Fibroblast of peridontal ligament (primary cell): ENCODE measurements around the gene ERGIC1.

Source experiments
- DNase-seq: peaks from one replicate; pipeline ENCODE4 v3.0.0-alpha.2; 2010; ENCODE audit errors: extremely low read depth

The ERGIC1 gene

DNA sequence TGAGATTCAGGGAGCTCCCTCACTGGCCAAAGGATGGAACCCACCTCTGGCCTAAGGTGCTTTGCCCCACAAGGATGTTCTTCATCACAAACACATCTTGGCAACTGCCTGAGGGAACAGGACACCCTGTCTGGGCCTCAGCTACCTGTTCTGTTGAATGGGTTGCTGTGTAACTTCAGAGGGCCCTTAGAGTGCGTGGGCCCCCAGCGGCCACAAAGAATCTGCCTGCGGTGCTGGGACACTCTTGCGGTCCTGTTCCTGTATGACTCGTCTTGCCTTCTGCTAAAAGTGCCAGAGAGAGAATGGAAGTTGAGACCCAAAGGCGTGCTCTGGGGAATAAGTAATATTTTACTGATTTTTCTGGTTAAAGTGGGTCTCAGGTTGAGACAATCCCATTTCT is 111.1 kb downstream of the ERGIC1 start:
- DNase-seq = no peak

DNA sequence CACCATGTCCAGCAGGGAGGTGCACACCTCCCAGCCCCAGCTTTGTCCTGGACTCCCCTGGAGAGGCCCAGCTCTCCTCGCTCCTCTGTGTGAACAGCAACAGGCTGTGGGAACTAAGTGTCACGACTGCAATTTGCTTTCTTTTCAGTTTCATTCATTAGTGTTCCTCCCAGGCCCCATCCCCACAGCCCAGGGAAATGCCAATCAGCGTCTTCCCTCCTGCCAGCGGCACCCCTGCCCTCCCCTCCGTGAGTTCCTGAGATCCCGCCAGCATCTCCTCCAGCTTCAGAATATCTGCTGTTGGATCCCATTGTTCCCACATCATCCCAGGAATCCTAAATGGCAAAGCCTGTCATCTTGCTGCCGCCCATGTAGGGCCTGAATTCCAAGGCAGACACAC is 112.1 kb downstream of the ERGIC1 start:
- DNase-seq = no peak

DNA sequence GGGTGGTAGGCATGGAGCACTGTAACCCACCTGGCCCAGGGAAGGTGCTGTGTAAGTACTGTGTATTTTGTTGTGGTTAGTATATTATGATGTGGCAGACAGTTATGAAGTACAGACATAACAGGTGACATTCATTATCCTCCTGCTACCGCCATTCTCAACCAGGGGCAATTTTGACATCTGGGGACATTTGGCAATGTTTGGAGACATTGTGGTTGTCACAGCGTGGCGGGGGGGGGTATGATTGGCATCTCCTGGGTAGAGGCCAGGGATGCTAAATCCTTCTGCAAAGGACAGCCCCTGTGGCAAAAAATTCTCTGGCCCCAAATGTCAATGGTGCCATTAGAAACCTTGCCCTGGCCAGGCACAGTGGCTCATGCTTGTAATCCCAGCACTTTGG is 115.4 kb downstream of the ERGIC1 start:
- DNase-seq = no peak

DNA sequence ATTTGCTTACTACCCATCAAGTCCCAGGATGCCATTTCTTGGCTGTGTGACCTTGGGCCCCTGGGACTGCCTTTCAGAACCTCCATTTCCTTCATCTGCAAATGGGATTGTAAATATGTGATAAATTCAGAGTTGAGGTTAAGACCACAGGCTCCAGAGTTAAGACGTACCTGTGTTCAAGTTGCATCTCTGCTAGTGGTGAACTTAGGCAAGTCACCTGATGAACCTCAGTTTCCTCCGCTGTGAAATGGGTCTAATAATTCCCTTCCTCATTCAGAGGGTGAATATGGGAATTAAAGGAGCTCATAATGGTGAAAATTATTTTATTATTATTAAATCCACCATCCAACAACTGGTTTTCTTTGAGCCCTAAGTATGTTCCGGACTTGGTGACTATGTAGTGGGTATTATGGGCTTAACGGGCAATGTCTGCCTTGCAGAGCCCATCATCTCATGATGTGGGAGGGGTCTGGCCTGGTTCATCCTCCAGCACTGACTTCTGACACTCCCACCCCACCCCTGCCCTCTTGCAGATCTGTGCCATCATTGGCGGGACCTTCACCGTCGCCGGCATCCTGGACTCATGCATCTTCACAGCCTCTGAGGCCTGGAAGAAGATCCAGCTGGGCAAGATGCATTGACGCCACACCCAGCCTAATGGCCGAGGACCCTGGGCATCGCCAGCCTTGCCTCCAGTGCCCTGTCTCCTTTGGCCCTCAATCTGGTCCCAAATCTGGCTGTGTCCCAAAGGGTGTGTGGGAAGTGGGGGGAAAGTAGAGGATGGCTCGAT is 116.3 kb downstream of the ERGIC1 start:
- no peak for DNase-seq

DNA sequence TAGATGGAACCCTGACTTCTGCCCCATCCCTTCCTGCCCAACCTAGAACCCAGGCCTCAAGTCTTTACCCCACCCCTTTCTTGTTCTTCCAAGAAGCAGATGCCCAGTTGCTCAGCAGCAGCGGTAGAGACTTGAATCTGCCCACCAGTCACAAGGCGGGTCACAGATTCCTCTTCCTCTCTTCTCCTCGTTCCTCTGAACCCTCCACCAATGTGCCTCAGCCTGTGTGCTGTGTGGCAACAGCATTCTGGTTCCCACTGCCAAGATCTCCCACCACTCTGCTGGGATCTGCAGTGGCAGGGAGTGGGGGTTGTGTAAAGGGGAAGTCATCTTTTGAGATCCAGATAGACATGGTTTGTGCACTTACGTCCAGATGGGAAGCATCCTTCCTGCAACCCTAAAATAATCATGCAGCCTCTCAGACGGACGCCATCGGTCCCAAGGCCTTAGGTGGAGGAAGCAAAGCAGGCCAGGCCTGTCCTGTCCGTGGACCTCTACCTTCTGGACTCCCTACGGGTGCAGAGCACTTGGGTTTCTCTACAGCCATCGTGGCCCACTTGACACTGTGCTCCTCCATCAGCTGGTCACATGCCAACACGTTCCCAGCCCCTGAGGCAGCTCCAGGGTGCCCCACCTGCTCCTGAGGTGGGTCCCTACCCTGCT is 117.5 kb downstream of the ERGIC1 start:
- no peak for DNase-seq

DNA sequence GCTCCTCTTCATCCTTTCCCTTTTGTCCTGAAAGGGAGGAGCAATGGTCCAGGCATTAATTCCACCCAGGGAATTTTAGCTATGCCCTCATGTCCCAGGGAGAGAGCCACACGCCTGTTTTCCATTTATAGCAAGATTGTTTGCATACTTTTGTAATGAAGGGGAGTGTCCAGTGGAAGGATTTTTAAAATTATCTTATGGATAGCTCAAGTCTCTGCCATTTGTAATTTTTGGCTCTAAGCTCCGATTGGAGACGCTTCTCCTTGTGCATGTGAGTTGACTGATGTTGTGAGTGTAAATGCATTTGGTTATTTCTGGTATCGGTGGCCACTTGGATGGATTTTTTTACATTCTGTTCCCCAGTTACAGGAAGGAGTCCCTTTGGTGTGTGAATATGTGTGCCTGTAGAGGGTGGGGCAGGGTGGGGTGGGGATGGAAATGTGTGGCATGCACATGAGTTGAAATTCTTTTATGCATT is 118.0 kb downstream of the ERGIC1 start:
- peak; percentile 83 for DNase-seq

DNA sequence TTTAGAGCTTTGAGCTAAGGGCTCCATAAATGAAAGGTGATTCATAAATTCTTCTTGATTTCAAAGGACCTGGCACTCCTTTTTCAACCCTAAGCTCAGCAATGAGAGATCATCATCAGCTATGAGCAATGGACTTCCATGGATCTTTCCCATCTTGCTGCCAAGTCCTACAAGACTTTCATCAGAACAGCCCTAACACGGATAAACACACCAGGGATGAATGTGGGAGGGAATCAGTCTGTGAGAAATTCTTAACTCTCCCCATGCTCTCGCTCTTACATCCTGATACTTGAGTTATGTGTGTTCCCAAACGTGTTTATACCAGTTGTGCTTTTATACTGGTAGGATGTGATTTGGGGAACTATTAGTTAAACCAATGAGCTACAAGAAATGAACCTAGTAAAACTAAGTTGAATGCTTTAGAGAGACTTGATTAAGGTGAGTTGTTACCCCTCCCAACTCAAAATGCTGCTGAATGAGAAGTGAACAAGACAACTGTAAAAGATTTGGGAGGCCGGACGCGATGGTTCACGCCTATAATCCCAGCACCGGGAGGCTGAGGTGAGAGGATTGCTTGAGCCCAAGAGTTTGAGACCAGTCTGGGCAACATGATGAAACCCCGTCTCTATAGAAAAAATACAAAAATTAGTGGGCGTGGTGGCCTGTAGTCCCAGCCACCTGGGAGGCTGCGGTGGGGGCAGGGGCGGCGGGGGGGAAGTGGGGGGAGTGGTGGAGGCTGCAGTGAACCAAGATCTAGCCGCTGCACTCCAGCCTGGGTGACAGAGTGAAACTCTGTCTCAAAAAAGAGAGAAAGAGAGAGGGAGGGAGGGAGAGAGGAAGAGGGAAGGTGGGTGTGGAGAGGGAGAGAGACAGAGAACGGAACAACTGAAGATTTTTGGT is 120.0 kb downstream of the ERGIC1 start:
- peak; percentile 98 for DNase-seq

DNA sequence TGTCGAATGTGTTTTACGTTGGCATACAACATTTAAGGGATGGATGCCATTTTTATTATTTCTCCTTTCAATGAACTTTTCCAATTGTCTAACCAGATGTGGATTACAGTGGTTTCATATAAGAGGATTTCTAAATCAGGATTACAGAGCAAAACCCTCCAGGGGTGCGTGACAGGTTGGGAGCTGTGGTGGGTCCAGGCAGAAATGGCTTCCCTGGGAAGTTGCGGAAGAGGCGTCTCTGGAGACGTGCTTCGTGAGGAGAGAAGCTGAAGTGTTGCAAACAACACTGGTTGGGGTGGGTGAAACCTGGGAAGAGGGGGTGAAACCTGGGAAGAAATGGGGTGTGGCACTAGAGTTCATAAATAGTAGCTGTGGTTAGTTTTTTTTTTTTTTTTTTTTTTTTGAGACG is 120.7 kb downstream of the ERGIC1 start:
- peak; percentile 61 for DNase-seq

DNA sequence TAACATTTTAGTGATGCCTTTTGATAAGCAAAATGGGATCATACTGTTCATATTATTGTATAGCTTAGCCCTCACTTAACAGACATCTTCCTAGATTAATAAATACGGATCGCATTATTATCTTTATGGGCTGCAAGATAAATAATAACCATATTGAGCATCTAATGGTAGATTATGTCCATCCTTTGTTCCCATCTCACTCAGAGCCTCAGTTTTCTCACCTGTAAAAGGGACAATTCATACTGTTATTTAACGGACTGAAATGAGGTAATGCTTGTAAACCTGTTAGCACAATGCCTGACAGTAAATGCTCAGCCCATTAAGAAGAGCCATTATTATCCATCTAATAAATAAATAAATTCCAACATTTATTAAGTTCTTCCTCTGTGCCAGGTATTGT is 122.2 kb downstream of the ERGIC1 start:
- no peak for DNase-seq

DNA sequence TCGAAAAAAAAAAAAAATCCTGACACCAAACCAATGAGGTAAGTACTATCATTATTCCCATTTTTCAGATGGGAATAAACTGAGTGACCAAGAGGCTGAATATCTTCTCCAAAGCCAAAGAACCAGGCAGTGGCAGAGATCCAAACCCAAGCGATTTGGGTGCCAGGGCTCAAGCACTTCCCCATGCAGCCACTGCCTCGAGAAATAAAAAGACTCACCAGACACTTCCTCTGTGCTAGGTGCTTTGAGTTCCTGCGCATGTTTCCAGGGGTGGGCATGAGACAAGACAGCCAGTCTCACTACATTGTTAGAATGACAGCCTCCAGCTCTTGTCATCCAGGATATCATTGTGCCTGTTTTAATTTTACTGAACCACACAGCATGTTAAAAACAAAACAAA is 122.9 kb downstream of the ERGIC1 start:
- peak; percentile 46 for DNase-seq

DNA sequence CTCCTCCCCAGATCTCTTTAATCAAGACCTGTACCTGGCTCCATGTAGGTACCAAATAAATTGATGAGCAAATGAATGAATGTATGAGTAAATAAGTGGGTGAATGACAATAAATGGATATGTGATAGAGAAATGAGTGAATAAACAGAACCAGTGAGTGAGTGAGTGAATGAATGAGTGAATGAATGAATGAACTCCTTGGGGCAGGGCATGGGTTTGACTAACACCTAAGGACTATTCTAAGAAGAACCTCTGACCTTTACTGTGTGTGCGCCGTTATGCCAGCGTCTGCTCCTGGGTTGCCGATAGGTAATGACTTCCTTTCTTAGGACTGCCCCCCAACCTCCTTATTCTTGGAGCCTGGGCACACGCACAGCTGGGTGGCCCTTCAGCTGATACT is 123.4 kb downstream of the ERGIC1 start:
- no peak for DNase-seq

DNA sequence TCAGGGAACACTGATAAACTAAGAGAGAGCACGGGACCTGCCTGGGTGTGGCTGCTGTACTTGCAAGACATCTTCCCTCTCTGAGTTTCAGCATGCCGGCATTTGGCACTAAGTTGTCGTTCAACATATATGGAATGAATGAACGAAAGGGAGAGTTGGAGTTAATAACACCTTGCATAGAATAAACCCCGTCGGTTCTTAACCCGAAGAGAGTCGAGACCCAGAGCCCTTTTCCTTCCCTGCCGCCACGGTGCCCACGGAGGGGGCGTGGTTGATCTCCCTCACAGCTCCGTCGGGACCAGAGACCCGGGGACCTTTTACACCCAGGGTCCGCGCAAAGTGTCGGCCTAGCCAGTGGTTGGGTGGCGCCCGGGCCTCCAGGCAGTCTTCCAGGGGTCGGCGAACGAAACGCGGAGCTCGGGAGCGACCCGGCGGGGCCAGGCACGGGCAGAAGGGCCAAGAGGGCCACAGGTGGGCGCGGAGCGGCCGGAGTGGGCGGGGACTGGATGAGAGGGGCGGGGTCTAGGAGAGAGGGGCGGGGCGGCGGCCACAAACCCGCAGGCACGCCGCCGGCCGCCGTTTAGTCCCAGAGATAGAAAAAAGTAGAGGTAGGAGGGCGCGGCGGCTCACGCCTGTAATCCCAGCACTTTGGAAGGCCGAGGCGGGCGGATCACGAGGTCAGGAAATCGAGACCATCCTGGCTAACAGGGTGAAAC is 124.4 kb downstream of the ERGIC1 start:
- peak; percentile 58 for DNase-seq

DNA sequence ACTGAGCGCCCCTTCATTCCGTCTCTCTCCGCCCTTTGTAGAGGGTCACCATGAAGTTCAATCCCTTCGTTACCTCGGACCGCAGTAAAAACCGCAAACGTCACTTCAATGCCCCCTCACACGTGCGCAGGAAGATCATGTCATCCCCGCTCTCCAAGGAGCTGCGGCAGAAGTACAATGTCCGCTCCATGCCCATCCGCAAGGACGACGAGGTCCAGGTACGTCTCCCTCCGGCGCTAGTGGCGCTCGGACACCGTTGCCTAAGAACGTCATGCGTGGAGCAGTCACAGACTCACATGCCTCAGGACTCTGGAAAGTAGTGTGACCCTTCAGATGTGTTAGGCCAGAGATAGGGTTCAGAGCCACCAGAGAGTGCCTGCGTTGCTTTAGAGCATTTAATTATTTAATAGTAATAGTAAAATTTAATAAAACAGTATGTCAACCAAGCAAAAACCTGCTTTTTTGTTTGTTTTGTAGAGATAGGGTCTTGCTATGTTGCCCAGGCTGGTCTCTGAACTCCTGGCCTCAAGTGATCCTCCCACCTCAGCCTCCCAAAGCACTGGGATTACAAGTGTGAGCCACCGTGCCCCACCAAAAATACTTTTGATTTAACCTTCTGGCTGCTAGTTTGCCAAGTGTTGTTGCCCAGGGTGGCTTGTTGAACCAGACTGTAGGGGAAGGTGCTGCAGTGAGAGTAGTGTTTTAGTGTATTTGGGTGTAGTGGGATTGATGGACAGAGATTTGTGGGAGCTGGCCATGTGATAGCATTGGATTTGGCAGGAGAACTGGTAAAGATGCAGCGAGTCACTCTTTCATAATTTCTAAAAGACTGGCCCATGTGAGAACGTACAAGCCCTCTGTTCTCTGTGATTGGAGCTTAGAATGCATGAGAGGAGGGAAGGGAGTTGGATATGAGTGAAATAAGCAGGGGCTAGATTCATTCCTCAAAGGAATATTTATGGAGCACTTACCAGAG is 126.1 kb downstream of the ERGIC1 start:
- no peak for DNase-seq

DNA sequence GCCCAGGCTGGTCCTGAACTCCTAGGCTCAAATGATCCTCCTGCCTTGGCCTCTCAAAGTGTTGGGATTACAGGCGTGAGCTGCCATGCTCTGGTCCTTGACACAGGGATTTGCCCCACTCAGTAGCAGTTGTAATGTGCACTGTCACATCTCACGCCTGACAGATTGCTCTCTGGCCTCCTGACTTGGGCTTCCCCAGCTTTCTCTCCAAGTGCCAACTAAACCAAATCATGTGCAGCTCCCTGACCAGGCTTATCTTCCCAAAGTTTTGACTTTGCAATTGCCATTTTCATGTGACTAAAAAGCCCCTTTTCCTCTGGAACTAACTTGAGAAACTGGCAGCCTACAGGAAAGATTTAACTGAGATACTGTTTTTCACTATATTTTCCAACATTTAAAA is 135.9 kb downstream of the ERGIC1 start:
- DNase-seq = no peak

DNA sequence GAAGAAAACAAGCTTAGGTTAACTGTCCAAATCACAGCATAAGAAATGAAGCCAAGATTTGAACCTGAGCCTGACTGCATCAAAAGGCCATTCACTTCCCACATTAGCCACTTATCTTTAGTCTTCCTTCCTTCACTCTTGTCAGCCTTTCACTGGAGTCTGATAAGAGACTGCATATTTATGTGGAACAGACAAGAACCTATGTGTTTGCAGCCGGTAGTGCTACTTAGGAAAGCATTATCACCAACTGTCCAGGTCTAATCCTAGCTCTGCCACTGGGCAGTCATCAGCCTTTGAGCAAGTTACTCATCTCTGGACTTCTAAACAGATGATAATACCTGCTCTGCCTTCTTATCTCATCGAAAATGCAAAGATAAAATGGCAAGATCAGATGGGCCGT is 137.4 kb downstream of the ERGIC1 start:
- DNase-seq = no peak

DNA sequence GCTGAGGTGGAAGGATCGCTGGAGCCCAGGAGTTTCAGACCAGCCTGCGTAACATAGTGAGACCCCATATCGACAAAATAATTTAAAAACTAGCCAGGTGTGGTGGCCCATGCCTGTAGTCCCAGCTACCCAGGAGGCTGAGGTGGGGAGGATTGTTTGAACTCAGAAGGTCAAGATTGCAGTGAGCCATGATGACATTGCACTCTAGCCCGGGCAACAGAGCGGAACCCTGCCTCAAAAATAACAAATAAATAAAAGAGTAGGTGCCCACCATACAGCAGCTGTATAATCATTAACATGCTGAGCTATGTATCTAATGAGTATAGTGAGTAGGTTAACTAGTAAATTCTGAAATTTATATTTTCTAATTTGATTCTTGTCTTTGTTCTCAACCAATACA is 138.5 kb downstream of the ERGIC1 start:
- no peak for DNase-seq

DNA sequence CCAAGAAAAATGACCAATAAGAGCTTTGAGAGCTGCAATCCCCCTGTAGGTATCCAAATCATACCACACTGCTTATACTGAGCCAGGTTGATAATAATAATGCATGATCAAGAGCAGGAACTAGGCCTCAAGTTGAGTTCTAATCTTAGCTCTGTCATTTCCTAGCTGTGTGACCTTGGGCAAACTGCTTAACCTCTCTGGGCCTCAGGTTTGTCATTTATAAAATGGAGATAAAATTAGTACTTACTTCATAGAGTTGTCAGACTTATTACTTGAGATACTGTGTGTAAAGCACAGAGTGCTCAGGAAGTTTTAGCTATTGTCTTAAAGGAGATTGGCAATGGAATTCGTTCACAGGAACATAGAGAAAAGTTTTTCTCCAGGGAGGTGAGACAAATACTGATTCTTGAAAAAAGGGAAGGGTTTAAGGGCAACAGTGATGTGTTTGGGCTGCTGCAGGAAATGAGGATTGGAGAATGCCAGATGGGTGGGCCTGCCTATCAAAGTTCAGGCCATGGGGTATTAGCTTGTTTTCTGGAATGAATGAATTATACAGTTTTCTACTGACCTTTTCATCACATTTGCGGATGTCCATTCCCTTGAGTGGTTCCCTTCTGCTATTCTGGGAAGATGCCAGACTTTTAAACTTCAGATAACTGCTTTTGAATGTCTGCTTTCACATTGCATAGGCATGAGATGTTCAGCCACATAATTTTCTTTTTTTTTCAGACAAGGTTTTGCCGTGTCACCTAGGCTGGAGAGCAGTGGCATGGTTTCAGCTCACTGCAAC is 139.3 kb downstream of the ERGIC1 start:
- DNase-seq = peak; percentile 76

DNA sequence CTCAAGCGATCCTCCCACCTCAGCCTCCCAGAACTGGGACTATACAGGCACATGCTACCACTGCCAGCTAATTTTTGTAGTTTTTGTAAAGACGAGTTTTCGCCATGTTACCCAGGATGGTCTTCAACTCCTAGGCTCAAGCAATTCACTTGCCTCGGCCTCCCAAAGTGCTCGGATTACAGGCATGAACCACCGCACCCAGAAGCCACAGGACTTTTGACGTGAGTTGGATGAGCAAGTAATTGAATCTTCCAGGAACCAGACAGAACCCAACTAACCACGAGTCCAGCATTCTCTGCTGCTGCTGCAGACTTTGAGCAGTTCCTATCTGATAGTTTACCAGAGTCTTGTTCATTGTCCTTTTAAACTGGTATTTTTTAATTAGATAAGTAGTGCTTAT is 139.9 kb downstream of the ERGIC1 start:
- peak; percentile 60 for DNase-seq

DNA sequence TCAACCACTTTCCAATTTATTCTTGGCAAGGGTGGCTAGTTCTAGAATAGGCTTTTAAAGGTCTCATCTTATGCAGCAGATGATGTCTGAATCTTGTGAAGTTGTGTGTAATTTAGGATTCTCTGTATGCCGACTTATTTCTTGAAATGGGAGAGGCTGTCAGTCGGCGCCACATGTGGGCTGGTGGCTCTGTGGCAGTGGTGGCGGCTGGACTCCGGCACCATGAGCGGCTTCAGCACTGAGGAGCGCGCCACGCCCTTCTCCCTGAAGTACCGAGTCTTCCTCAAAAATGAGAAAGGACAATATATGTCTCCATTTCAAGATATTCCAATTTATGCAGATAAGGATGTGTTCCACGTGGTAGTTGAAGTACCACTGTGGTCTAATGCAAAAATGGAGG is 141.2 kb downstream of the ERGIC1 start:
- DNase-seq = no peak

DNA sequence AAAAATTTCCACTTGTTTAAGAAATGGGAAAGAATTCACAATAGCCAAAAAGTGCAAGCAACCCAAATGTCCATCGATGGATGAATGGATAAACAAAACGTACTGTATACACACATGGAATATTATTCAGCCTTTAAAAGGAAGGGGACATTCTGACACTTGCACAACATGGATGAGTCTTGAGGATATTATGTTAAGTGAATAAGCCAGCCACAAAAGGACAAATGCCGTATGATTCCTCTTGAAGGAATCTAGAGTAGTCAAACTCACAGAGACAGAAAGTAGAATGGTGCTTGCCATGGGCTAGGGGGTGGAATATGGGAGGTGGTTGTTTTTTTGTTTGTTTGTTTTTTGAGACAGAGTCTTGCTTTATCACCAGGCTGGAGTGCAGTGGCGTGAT is 145.7 kb downstream of the ERGIC1 start:
- DNase-seq = peak; percentile 30
